ENCODE measurements around the gene CAPZA1.
A peak's percentile ranks its signal among the peaks of the same experiment; 100 is the strongest.
"Not testable (repeated sequence)": the region's sequence is repeated elsewhere in the genome, so short reads cannot be mapped to it uniquely, and the experiment has no call there.

Gene CAPZA1

DNA sequence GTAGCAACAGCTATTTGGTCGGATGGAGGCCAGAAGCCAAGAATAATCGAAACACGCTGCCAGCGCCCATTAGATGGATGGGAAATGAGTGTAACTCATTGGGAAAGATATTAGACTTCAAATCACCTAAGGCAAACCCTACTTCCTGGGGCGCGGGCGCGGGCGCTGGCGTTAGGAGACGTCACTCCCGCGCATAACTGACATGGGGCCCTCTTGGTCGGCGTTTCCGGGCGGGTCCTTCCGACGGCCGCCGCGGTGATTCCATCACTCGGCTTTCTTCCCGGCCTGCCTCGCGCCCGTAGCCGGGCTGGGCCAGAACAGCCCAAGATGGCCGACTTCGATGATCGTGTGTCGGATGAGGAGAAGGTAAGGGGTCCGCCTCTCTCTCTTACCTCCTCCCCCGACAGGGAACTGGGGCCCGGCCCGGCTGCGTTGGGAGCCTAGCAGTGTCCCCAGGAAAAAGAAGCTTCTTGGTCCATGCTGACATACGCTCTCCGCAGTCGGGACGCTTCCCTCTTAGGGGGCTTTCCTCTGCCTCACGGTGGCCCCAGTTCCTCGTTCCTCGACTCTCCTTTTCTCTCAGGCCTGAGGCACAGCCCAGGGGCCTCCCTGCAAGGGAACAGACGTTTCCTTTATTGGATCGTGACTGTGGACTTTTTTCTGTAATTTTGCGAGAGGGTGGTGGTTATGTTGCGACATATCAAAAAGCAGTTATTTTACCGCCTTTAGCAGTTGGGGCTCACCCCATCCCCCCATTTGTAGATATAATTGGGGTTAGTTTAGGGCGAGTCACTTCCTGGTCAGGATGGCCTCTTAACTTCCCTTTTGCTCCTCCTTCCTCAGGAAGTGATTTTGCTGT is at the start of gene CAPZA1:
Gene CAPZA1, plus strand, starts transcription at position 315 of the 859 bp plus-strand sequence. Its CDS starts 13 bp downstream, at position 328.
- DNase-seq: peak; percentile 90

DNA sequence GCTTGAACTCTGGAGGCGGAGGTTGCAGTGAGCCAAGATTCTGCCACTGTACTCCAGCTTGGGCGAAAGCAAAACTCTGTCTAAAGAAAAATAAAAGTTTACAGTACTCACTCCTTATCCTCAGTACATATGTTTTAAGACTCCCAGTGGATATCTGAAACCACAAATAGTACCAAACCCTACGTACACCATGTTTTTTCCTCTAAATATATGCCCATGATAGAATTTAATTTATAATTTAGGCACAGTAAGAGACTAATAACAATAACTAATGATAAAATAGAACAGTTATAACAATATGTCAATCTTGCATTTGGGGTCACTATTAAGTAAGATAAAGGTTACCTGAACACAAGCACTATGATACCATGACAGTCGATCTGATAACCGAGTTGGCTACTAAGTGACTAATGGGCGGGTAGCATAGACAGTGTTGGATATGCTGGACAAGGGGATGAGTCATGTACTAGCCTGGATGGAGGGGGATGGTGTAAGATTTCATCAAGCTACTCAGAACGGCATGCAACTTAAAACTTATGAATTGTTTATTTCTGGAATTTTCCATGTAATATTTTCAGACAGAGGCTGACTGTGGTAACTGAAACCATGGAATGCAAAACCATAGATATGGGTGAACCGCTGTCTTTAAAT is 44.4 kb upstream of the CAPZA1 start:
- no peak for DNase-seq

DNA sequence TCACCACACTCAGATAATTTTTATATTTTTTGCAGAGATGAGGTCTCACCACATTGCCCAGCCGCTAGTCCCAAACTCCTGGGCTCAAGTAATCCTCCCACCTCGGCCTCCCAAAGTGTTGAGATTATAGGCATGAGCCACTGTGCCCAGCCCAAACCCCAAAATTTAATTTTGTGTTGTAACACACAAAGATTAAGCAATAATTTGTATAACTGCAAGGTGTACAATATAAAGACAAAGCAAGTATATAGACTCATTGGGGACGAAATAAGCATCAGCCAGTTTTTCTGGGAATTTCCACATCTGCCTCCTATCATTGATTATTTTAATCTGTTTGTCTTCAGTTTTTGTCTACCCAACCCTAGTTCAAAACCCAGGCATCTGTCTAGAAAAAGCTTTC is 43.4 kb upstream of the CAPZA1 start:
- no peak for DNase-seq

DNA sequence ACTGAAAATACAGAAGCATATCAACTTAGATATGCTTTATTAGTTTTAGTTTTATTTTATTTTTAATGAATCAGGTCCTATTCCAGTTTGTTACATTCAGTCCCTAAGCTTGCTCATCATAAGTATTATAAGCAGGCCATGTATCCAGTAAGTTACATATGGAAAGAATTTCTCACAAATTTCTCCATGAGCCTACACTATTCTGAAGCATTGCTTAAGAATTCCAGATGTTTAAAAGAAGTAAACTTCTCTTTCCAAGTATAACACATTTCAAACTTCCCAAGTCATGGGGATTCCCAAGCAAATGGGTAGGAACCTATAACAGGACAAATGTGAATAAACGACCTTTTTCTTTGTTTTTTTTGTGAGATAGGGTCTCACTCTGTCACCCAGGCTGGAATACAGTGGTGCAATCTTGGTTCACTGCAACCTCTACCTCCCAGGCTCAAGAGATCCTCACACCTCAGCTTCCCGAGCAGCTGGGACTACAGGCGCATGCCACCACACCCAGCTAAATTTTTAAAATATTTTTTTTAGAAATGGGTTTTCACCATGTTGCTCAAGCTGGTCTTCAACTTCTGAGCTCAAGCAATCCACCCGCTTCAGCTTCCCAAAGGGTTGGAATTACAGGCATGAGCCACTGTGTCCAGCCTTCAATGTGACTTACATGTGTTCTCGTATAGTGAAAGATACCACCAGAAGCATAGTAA is 39.7 kb upstream of the CAPZA1 start:
- no peak for DNase-seq

DNA sequence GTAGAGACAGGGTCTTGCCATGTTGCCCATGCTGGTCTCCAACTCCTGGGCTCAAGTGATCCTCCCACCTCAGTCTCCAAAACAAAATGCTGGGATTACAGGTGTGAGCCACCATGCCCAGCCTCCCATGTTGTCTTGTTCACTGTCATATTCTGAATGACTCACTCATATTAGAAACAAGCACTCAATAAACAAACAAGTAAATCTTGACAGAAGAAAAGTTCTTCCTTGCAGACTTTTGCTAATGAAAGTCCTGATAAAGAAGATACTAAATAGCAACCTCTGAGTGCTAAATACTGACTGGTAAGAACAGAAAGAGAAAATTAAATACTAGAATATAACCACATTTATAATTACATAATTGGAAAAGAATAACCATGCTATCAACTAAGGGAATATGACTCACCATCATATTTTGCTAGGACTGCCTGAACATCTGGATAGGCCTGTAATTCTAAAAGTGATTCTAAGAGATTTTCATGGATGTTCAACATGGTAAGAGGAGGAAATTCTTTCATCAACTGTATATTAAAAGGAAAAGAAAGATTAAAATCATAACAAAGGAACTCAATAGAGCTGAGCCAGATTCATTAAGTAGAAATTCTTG is 37.9 kb upstream of the CAPZA1 start:
- no peak for DNase-seq

DNA sequence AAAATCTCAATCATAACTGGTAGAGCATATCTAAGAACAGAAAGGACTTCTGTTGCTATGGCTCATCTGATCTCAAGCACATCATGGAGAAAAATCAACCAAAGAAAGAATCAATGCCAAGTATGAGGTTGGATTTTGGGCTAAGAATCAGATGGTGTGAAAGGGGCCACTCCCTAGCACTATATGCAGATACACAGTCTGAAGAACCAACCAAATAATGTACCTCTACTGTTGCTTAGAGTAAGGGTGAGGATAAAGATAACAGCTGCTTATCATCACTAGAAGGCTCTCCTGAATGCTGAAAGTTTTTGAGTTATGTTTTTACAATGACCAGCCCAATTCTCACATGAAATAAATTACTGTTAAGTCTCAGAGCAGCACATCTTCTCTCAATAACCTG is 36.3 kb upstream of the CAPZA1 start:
- no peak for DNase-seq

DNA sequence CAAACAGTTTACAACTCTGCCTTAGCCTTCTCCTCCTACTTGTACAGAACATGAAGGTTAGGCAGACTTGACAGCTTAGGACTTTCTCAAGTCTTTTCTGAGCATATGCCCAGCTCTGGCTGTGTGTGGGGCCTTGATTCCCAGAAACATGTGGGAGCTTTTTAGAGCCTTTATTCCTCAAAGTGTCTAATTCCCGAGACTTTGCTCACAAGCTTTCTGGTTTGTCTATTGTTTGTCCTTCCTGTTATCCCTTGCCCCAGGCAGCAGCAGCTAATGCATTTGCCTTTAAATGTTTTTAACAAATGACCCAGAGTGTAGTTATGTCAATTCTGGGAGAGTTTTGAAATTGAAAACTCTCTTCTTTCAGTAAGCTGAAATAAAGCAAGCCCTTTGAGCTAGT is 29.9 kb upstream of the CAPZA1 start:
- DNase-seq: no peak

DNA sequence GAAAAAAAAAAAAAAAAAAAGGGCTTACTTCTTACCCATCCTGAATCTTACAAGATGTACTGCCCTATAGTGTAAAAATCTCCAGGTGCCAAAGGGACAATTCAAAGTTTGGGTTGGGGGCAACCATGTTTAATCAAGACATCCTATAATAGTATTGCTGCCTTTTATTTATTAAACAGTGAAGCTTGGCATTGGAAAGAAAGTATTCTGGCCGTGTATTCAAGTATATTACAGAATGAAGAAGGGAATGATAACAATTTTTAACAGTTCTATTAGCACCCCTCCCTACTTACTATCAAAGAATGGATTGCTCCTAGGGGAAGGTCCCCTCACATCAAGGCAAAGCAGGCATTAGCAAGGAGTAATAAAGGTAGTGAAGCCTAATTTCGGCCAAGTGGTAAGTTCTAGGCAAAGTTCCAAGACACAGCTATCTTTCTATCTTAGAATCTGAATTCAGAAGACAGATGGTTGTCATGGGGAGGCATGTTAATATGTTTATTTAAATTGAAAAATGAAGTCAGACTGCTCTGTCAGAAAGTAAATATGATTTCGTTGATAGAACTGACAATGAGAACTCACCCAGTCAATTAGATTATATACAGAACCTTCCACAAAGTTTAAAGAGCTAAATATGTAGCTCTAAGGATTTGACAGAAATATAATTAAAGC is 25.3 kb upstream of the CAPZA1 start:
- DNase-seq: no peak

DNA sequence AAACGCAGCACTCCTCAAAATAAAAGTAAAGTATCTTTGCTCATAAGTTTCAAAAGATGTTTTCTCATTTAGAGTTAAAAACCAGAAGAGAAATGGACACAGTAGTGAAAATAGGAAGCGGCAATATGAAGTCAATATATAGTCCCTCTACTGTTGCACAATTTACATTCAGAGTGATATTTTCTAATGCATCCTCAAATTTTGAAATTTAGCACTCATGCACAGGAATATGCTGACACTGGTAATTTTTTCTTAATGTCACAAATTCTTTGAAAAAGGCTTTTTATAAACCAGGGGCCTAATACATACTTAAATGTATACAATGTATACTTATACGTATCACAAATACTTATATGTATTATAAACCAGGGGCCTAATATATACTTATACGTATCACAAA is 20.2 kb upstream of the CAPZA1 start:
- DNase-seq: no peak

DNA sequence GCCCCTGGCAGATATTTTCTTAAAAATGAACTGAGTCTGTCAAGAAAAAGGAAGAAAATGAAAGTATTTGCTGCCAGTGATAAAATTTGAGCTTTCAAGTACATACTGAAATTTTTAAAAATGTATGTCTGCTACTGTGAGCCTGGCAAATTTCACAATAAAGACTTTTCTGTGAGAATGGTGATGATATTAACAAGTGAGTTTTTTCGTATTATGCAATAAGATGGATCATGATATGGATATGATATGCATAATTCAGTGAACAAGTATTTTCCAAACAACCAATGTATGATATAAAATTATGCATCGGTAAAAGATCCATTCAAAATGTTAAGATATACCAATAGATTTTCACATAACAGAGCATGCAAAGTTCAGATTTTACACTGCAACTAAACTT is 16.6 kb upstream of the CAPZA1 start:
- DNase-seq: no peak

DNA sequence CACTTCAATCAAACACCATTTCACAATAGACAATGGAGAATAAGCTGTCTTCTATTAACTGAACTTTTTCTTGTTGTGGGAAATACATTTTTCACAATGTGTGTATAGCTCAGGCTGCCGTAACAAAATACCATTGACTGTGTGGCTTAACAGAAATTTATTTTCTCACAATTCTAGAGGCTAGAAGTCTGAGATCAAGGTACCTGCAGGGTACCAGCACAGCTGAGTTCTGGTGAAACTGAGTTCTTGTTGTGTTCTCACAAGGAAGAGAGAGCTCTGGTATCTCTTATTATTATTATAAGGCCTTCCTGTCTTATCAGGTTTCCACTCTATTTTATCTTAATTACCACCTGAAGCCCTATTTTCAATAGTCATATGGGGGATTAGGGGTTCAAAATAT is 16.1 kb upstream of the CAPZA1 start:
- DNase-seq: no peak

DNA sequence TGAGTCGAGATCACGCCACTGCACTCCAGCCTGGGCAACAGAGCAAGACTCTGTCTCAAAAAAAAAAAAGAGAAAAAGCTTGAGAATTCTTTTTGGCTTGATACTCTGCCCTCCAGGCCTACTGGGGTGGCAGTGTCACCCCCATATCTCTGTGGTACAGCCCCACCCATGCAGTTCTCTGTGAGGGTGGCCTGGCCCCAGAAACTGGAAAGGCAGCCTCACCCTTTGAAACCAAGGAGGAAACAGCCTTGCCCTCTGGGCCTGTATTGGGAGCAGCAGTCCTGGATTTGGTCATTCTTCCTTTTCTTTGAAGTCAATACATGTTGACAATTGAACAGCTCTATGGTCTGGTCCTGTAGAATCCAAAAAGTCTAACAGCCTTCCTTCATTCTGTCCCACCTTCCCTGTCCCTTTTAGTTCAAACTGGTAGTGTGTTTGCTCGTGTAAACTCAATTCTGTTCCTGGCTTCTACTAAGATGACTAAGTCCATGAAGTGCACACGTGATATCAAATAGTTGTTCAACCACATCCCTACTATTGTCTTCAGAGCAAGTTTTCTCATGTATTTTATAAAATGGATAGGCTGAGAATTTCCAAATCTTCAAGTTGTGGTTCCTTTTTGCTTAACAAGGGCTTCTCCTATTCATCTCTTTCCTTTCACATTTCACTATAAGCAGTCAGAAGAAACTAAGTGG is 13.9 kb upstream of the CAPZA1 start:
- no peak for DNase-seq

DNA sequence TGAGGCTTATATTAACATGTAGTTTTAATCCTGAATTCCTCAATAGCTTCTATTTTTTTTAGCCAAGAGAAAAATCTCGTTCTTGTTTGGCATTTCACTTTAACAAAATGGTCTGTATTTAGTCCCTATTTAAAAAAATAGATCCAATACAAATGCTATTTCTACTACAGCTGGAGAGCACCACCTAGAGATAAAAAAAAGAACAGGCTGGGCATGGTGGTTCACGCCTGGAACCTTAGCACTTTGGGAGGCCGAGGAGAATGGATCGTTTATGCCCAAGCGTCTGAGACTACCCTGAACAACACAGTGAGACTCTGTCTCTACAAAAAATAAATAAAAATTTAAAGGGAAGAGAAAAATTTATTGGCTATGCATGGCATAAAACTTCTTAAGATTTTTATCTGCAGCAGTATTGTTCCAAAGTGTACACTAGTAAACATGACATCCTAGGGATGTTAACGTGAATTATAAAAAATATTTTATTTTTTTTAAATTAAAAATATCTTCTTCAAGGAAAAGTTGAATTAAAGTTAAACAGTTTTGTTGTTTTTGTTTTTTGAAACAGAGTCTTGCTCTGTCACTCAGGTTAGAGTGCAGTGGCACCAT is 5.1 kb upstream of the CAPZA1 start:
- DNase-seq: no peak

DNA sequence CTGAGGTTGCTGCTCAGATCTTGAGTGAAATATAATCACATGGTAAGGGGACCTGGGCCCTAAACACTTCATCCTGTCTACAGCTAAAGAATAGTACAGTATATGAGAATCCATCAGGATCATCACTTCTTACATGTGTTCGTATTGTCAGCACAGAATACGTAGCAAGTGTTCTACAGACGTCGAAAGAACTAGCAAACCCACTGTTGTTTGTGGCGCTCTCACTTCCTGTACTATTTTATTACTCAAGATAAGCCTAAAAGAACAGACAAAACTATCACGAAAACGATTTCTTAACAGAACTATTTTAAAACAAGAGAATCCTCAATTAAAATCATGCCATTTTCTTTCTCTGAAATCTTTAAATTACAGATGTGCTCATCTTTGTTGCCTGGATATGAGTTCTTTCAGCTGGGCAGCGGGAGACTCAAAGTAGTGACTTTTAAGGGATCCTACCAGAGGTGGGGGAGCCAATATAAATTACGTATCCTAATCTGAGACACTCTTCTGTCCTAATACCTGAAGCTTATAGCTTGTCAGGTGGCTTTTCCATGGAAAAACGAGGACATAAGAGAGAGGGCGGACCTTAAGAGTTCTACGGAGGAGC is 1.4 kb upstream of the CAPZA1 start:
- no peak for DNase-seq

DNA sequence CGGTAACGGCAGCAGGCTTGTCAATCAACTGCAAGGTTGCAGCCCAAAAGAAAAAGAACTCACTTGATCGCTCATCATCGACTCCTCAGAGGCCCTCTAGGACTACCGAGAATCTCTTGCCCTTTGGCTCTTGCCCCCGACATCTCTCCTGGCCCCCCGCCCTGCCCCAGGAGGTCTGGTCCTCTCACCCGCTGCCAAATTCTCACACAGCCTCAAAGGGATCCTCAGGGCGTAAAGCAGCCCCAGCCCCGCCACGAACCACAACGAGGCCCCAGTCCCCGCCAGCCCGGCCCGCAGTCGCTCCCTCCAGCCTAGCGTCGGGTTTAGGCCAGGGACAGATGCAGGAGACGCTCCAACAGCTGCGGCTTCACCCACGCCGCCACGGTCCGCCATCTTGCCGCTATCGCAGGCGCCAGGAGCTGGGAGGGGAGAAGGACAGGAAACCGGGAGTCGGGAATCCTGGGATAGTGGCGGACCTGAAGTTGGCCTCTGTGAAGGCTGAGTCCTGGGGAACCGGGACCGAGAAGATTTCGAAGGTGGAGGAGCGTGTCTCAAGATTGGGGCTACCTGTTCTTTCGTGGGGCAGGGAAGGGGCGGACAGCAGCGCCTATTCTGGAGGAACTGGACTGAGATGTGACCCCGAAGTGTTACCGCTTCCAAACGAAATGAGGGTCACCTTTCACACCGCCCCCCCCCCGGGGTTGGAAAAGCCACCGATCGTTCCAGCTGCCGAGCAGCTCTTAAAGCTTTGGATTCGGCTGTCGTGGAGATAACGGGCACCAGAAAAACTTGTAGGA is 713 bp upstream of the CAPZA1 start, which contains the start of gene ST7L:
Gene ST7L, minus strand, starts transcription at position 421 of the 797 bp plus-strand sequence. Its CDS starts 28 bp downstream, at position 393.
- DNase-seq: peak; percentile 73

DNA sequence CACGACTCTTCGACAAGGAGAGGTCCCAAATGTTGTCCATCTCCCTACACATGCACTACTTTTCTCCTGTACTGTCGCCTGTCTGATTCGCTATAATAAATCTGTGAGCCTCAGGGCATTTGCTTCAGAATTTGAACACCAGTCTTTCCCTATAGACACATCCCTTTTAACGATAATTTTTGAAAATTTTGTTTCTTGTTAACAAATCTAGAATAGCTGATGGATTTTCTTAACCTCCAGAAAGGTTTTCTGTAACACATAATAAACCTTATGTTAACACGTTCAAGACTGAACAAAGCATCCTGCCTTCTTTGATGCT is 704 bp downstream of the CAPZA1 start:
- DNase-seq: no peak

DNA sequence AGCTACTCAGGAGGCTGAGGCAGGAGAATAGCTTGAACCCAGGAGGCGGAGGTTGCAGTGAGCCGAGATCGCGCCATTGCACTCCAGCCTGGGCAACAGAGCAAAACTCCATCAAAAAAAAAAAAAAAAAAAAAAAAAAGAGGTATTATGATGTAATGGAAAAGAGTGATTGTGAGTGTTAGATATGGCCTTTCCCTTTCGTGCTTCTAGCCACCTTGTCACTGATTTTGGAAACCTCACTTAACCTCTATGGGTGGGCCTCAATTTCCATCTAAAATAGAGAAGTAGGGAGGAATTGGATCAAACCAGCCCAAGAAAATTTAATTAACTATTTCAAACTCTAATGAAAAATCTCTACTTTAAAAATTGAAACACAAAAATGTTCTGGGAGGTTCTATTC is 4.9 kb downstream of the CAPZA1 start:
- not testable (repeated sequence) for DNase-seq

DNA sequence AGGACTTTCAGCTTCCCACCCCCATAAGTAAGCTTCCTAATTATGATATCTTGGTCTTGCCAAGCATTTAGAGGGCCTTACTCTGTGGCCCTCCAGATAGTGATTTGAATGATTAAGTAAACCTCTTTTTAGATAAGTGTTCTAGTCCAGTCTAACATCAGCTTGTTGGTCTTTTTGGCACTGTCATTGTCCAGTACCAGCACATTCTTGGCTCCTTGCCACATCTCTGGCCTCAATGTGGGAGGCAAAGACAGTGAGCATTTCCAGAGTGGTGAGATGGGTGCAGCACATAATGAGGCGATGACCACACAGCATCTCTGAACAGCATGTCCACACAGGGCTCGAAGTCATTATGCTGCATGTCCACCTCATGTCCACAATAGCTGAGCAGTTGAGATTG is 6.1 kb downstream of the CAPZA1 start:
- DNase-seq: no peak

DNA sequence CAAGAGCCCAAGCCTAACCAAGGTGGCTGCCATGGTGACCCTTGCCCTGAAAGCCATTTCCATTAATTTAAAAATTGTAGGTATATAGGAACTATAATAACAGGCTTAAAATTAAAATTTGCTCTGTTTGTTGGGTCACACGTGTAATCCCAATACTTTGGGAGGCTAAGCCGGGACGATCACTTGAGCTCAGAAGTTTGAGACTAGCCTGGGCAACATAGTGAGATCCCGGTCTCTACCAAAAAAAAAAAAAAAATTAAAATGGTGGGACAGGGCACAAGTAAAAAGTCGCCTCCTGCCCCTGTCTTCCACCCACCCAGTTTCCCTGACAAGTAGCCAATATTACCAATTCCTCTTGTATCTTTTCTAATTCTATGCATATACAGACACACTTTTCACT is 6.6 kb downstream of the CAPZA1 start:
- DNase-seq: no peak

DNA sequence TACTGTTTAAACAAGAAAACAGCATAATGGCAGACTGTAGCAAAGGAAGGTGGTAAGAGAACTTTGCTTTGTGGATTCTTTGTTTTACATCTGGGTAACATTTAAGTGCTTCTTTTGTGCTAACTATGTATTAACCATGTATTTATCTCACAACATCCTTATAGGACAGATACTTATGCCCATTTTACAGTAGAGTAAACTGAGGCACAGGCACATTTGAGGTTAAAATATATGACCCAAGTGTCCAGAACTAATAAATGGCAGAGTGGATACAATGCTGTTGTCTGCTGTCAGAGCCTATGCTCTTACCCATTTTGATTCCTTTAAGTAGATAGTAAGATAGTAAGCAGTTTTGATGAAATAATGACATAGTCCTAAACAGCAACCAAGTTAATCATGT is 7.3 kb downstream of the CAPZA1 start:
- DNase-seq: no peak

DNA sequence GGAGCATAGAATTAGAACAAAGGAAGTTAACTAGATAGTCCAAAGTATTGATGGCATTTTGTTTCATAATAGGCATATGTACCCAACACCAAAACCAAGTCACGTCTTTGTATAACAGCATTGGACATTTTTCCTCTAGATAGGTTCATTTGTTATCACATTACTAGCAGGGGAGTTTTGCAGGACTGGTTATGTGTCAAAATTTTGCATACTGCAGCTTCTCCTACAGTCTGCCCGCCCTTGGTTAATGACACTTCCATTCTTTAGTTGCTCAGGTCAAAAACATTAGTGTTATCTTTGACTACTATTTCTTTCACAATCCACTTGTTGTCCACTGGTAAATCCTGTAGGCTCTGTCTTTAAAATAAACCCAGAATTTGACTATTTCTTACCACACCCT is 8.9 kb downstream of the CAPZA1 start:
- no peak for DNase-seq

Data from stimulated activated CD8-positive, alpha-beta memory T cell treated with anti-CD3 and anti-CD28 coated beads, Interleukin-4, amount 100 ng/mL, for 48 hours (primary cell).